Astrocyte (in vitro differentiated cells and primary cell): Measurements from ENCODE around the gene PIGB. TPM values are rescaled to one million over a fixed set of nuclear protein-coding genes. Genes with fewer than 3 reads are reported as not detected.
"Not testable (repeated sequence)": the region's sequence is repeated elsewhere in the genome, so short reads cannot be mapped to it uniquely, and the experiment has no call there.

Source experiments
- DNase-seq: peaks from one replicate; pipeline ENCODE4 v3.0.0-alpha.2; 2010; ENCODE audit warnings: low read depth
- FAIRE-seq: peaks from 2 replicates; lab custom pipeline; 2011; peaks lifted over from hg19 to GRCh38; lab: Jason Lieb, UNC
- H2AFZ ChIP-seq: 2 replicates; pipeline ENCODE4 v1.6.0; 2012; ENCODE audit warnings: low read depth, low read length, inconsistent platforms
- H3K27ac ChIP-seq: 2 replicates; pipeline ENCODE4 v1.5.1; 2011; ENCODE audit warnings: low read depth, low read length, inconsistent platforms
- H3K27me3 ChIP-seq: 2 replicates; pipeline ENCODE4 v1.6.0; 2011; ENCODE audit warnings: low read length, inconsistent platforms; ENCODE audit not compliant: insufficient read depth
- H3K36me3 ChIP-seq: 2 replicates; pipeline ENCODE4 v1.5.1; 2011; ENCODE audit warnings: low read length, inconsistent platforms; ENCODE audit not compliant: insufficient read depth
- H3K4me1 ChIP-seq: 2 replicates; pipeline ENCODE4 v1.5.1; 2011; ENCODE audit warnings: low read length, inconsistent platforms; ENCODE audit not compliant: insufficient read depth
- H3K4me2 ChIP-seq: 2 replicates; pipeline ENCODE4 v1.6.0; 2012; ENCODE audit warnings: low read length, inconsistent platforms
- H3K4me3 ChIP-seq: 2 replicates; pipeline ENCODE4 v1.5.1; 2011; ENCODE audit warnings: low read depth, mild to moderate bottlenecking, low read length, inconsistent platforms; ENCODE audit not compliant: insufficient read depth
- H3K79me2 ChIP-seq: 2 replicates; pipeline ENCODE4 v1.6.0; 2012; ENCODE audit warnings: mild to moderate bottlenecking, low read length, inconsistent platforms; ENCODE audit not compliant: insufficient read depth
- H3K9ac ChIP-seq: 2 replicates; pipeline ENCODE4 v1.6.0; 2012; ENCODE audit warnings: mild to moderate bottlenecking, low read length, inconsistent platforms
- H3K9me3 ChIP-seq: 2 replicates; pipeline ENCODE4 v1.5.1; 2012; ENCODE audit warnings: low read depth, mild to moderate bottlenecking, low read length, inconsistent platforms; ENCODE audit not compliant: insufficient read depth
- H4K20me1 ChIP-seq: 2 replicates; pipeline ENCODE4 v1.6.0; 2012; ENCODE audit warnings: low read length, inconsistent platforms; ENCODE audit not compliant: insufficient read depth
- H3K27ac Mint-ChIP-seq: one replicate; pipeline ENCODE4 v1.8.0; 2021; ENCODE audit warnings: mild to moderate bottlenecking, mixed read lengths; ENCODE audit not compliant: unreplicated experiment
- H3K27me3 Mint-ChIP-seq: one replicate; pipeline ENCODE4 v1.8.0; 2021; ENCODE audit warnings: low read depth, mixed read lengths; ENCODE audit not compliant: unreplicated experiment
- H3K36me3 Mint-ChIP-seq: one replicate; pipeline ENCODE4 v1.8.0; 2021; ENCODE audit warnings: low read depth, mixed read lengths; ENCODE audit not compliant: unreplicated experiment
- H3K4me1 Mint-ChIP-seq: one replicate; pipeline ENCODE4 v1.8.0; 2021; ENCODE audit warnings: low read depth, mixed read lengths; ENCODE audit not compliant: unreplicated experiment
- H3K4me3 Mint-ChIP-seq: one replicate; pipeline ENCODE4 v1.8.0; 2021; ENCODE audit warnings: mild to moderate bottlenecking, moderate library complexity, mixed read lengths; ENCODE audit not compliant: unreplicated experiment
- H3K9me3 Mint-ChIP-seq: one replicate; pipeline ENCODE4 v1.8.0; 2021; ENCODE audit warnings: mild to moderate bottlenecking, mixed read lengths; ENCODE audit not compliant: unreplicated experiment
- CTCF ChIP-seq: IDR thresholded peaks from 2 replicates; pipeline ENCODE4 v1.5.1; 2011; ENCODE audit warnings: low read depth, mild to moderate bottlenecking, inconsistent platforms, low read length, moderate library complexity; ENCODE audit not compliant: insufficient read depth
- EZH2 ChIP-seq: IDR thresholded peaks from 2 replicates; pipeline ENCODE4 v1.6.1; 2012; ENCODE audit warnings: mild to moderate bottlenecking, low read length, inconsistent platforms; ENCODE audit not compliant: insufficient read depth
- total RNA-seq: library from RNA; stranded (reverse); gene quantifications from 2 replicates; pipeline ENCODE4 v1.2.1, GENCODE V29; 2021

PIGB gene
- total RNA-seq, 1 donor from 2014 or later = 10.6 TPM

- H3K4me3 ChIP-seq = no peak overlapping the region
- no peak overlapping the region for H3K4me3 Mint-ChIP-seq
- no peaks in the 10 kb centered on the region for H3K36me3 ChIP-seq
- no peaks in the 10 kb centered on the region for H3K9me3 Mint-ChIP-seq
- peaks cover 2% of the 10 kb centered on the region for H3K36me3 Mint-ChIP-seq
- no peaks in the 10 kb centered on the region for H3K27me3 Mint-ChIP-seq
- peaks cover 60% of the 10 kb centered on the region for H3K79me2 ChIP-seq
- no peak overlapping the region for H2AFZ ChIP-seq
- no peaks in the 10 kb centered on the region for H3K27me3 ChIP-seq
- H3K4me2 ChIP-seq = no peak overlapping the region
- H3K4me1 Mint-ChIP-seq = peaks cover 34% of the 10 kb centered on the region
- H3K4me1 ChIP-seq = peaks cover 30% of the 10 kb centered on the region
- TF ChIP-seq CTCF = no peak
- no peak for TF ChIP-seq EZH2
- FAIRE-seq (no peak), DNase-seq (no peak)
- H3K27ac ChIP-seq = no peak overlapping the region
- no peaks in the 10 kb centered on the region for H3K9me3 ChIP-seq
- peaks cover 12% of the 10 kb centered on the region for H4K20me1 ChIP-seq
- H3K9ac ChIP-seq = no peak overlapping the region
- peak overlapping the region; percentile 77 for H3K27ac Mint-ChIP-seq
Observed at GRCh38 chr15:55283379-55284147, 35.5 kb upstream of the PIGB start.

- TF ChIP-seq EZH2 (no peak), CTCF (no peak)
- H3K36me3 Mint-ChIP-seq = peaks cover 2% of the 10 kb centered on the region
Observed at GRCh38 chr15:55284426-55284825, 34.6 kb upstream of the PIGB start.

GRCh38 chr15:55286442-55287189, 32.4 kb upstream of the PIGB start:
- H3K4me3 ChIP-seq, H3K27me3 Mint-ChIP-seq, H2AFZ ChIP-seq, H3K9me3 ChIP-seq, H3K9me3 Mint-ChIP-seq, DNase-seq, H3K9ac ChIP-seq, H3K27ac ChIP-seq, H3K36me3 ChIP-seq, FAIRE-seq, H3K4me3 Mint-ChIP-seq, H4K20me1 ChIP-seq, H3K4me2 ChIP-seq, H3K27ac Mint-ChIP-seq, H3K36me3 Mint-ChIP-seq, H3K27me3 ChIP-seq: not testable (repeated sequence)
- peaks cover 21% of the 10 kb centered on the region for H3K4me1 Mint-ChIP-seq
- Histone ChIP-seq H3K79me2 (peaks cover 54% of the 10 kb centered on the region), H3K4me1 (peaks cover 23% of the 10 kb centered on the region)

More at GRCh38 chr15:55284426-55284825, 34.6 kb upstream of the PIGB start:
- no peak overlapping the region for H3K9ac ChIP-seq
- peaks cover 30% of the 10 kb centered on the region for H3K4me1 Mint-ChIP-seq
- no peak overlapping the region for H3K4me3 Mint-ChIP-seq
- H2AFZ ChIP-seq = no peak overlapping the region
- DNase-seq (no peak), FAIRE-seq (no peak)
- H3K9me3 ChIP-seq = no peaks in the 10 kb centered on the region
- no peak overlapping the region for H3K27ac ChIP-seq
- H3K27me3 ChIP-seq = no peaks in the 10 kb centered on the region
- no peaks in the 10 kb centered on the region for H3K36me3 ChIP-seq
- H3K4me1 ChIP-seq = peaks cover 29% of the 10 kb centered on the region
- H3K79me2 ChIP-seq = peaks cover 59% of the 10 kb centered on the region
- H3K4me2 ChIP-seq = no peak overlapping the region
- no peak overlapping the region for H3K27ac Mint-ChIP-seq
- no peaks in the 10 kb centered on the region for H3K9me3 Mint-ChIP-seq
- H4K20me1 ChIP-seq = peaks cover 4% of the 10 kb centered on the region
- H3K4me3 ChIP-seq = no peak overlapping the region
- no peaks in the 10 kb centered on the region for H3K27me3 Mint-ChIP-seq
